Adrenal gland (tissue), 12 donors: ENCODE measurements around the gene SLC20A1. TPM values are rescaled to one million over a fixed set of nuclear protein-coding genes. Genes with fewer than 3 reads are reported as not detected.

Source experiments
- DNase-seq, 7 donors: peaks; one replicate each; pipeline ENCODE4 v3.0.0-alpha.2; 2019 to 2020
- H3K27ac ChIP-seq, 5 donors: fragments of 200-600 bp; sonication (generic) in 4 of 5; 1 replicate in 3 of 5; 2 replicates in 2 of 5; pipeline versions ENCODE4 v1.5.1 to v1.8.0; 2016 to 2020; ENCODE audit warnings: mild to moderate bottlenecking in 1 of 5
- H3K27me3 ChIP-seq: fragments of 200-600 bp; 2 replicates; pipeline ENCODE4 v1.8.0; 2021
- H3K36me3 ChIP-seq, 2 donors: fragments of 200-600 bp; replicated peaks in 1 of 2; 1 replicate in 1 of 2; 2 replicates in 1 of 2; pipeline versions ENCODE4 v1.5.1 to v1.8.0; 2018 to 2022
- H3K4me1 ChIP-seq, 2 donors: fragments of 200-600 bp; replicated peaks in 1 of 2; 1 replicate in 1 of 2; 2 replicates in 1 of 2; pipeline versions ENCODE4 v1.5.1 to v1.8.0; 2018 to 2021
- H3K4me3 ChIP-seq, 4 donors: fragments of 200-600 bp; sonication (generic) in 3 of 4; one replicate each; pipeline ENCODE4 v1.5.1; 2016 to 2018
- H3K9me3 ChIP-seq, 3 donors: fragments of 200-600 bp; sonication (generic) in 1 of 3; replicated peaks in 1 of 3; 1 replicate in 2 of 3; 2 replicates in 1 of 3; pipeline versions ENCODE4 v1.5.1 to v1.8.0; 2016 to 2021
- POLR2A ChIP-seq, 2 donors: fragments of 450-650 bp; IDR thresholded peaks; one replicate each; pipeline ENCODE4 v1.6.1; 2017; ENCODE audit warnings: antibody characterized with exemption in 2 of 2, mild to moderate bottlenecking in 2 of 2, moderate library complexity in 1 of 2
- WGBS, 4 donors: extraction: QIAGEN DNeasy Blood & Tissue Kit in 2 of 4; methylation state at CpG; one replicate each; pipeline versions ENCODE4 v1.1.5 to v1.1.7; 2013 to 2017; 5-methylcytosine and 5-hydroxymethylcytosine counted together
- intact Hi-C, 2 donors: fragments of 100-400 bp; cut with DNase I; formaldehyde crosslinking; loops; one replicate each; pipeline versions ENCODE4 v1.14.1 to v1.15.0; 2022 to 2023
- polyA plus RNA-seq, 3 donors: library from polyadenylated mRNA; stranded (reverse); fragments of 200-250 nt in 2 of 3; fragments of 350-450 nt in 1 of 3; fragmentation: Illumina TruSeq in 1 of 3; extraction: RNeasy Lipid Tissue Mini Kit (QIAGEN cat#74804) in 1 of 3; gene quantifications; one replicate each; pipeline ENCODE4 v1.2.3, GENCODE V29; 2013 to 2014
- total RNA-seq, 9 donors: library from RNA; depleted of rRNA in 4 of 9; stranded (reverse); fragments of >200 nt in 4 of 9; fragments of 120-200 nt in 1 of 9; fragmentation: NEBNext Ultra II Directional in 1 of 9; extraction: Animal tissue kit (Norgen Biotek cat#: 25700) in 1 of 9; gene quantifications; one replicate each; pipeline versions ENCODE4 v1.1.0 to v1.2.4, GENCODE V29; 2013 to 2023
- TF ChIP-seq, protein P1 (sequence below), 6 experiments: fragments of 450-650 bp in 4 of 6; fragments of 200-600 bp in 2 of 6; sonication (generic) in 1 of 6; IDR thresholded peaks; 1 replicate in 5 of 6; 2 replicates in 1 of 6; pipeline versions ENCODE4 v1.5.1 to v1.8.0; 2016 to 2021; ENCODE audit warnings: antibody characterized with exemption in 6 of 6, mild to moderate bottlenecking in 2 of 6, moderate library complexity in 1 of 6
- donor health status: healthy with polysubstance abuse.
- donor health status: Bipolar disorder and iron deficiency.
- donor health status: DM: yes; HTN: yes; CAD: no.
- donor health status: DM: no; HTN: no; CAD: no.
- donor health status: DM: no; HTN: no; CAD: no.
- donor health status: DM: yes; HTN: yes; CAD: no.

SLC20A1 gene
- total and polyA plus RNA-seq, 12 donors = 6.9 to 28.1 (median 21.5) TPM

DNA sequence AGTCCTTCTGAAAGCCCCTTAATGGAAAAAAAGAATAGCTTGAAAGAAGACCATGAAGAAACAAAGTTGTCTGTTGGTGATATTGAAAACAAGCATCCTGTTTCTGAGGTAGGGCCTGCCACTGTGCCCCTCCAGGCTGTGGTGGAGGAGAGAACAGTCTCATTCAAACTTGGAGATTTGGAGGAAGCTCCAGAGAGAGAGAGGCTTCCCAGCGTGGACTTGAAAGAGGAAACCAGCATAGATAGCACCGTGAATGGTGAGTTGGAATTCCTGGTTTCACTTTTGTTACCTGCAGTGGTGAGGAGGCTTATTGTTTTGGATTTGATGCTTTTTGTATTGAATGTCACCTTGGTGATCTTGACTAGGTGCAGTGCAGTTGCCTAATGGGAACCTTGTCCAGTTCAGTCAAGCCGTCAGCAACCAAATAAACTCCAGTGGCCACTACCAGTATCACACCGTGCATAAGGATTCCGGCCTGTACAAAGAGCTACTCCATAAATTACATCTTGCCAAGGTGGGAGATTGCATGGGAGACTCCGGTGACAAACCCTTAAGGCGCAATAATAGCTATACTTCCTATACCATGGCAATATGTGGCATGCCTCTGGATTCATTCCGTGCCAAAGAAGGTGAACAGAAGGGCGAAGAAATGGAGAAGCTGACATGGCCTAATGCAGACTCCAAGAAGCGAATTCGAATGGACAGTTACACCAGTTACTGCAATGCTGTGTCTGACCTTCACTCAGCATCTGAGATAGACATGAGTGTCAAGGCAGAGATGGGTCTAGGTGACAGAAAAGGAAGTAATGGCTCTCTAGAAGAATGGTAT, 13.3 kb downstream of the SLC20A1 start:
- TF ChIP-seq, protein P1, sequence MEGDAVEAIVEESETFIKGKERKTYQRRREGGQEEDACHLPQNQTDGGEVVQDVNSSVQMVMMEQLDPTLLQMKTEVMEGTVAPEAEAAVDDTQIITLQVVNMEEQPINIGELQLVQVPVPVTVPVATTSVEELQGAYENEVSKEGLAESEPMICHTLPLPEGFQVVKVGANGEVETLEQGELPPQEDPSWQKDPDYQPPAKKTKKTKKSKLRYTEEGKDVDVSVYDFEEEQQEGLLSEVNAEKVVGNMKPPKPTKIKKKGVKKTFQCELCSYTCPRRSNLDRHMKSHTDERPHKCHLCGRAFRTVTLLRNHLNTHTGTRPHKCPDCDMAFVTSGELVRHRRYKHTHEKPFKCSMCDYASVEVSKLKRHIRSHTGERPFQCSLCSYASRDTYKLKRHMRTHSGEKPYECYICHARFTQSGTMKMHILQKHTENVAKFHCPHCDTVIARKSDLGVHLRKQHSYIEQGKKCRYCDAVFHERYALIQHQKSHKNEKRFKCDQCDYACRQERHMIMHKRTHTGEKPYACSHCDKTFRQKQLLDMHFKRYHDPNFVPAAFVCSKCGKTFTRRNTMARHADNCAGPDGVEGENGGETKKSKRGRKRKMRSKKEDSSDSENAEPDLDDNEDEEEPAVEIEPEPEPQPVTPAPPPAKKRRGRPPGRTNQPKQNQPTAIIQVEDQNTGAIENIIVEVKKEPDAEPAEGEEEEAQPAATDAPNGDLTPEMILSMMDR (IDR thresholded peaks at IDR 0.05) = no peak
- no peak for TF ChIP-seq POLR2A (IDR thresholded peaks at IDR 0.05)
- H3K9me3 ChIP-seq = no peaks in the 10 kb centered on the region
- no peak overlapping the region for H3K27ac ChIP-seq
- intact Hi-C loops = no loop called here
- peaks cover 0 to 76% of the 10 kb centered on the region in 2 donors for H3K36me3 ChIP-seq
- DNase-seq = no peak
- no peak overlapping the region for H3K4me3 ChIP-seq
- no peaks in the 10 kb centered on the region for H3K27me3 ChIP-seq
- H3K4me1 ChIP-seq = no peaks in the 10 kb centered on the region
- WGBS, 4 donors = 89 to 92% (median 90%) methylated on average over 11 of the region's 11 CpGs

- Histone ChIP-seq H3K4me3 (no peak overlapping the region), H3K36me3 (peaks cover 0 to 74% of the 10 kb centered on the region in 2 donors), H3K9me3 (no peaks in the 10 kb centered on the region), H3K27me3 (no peaks in the 10 kb centered on the region), H3K27ac (no peak overlapping the region), H3K4me1 (no peaks in the 10 kb centered on the region)
- TF ChIP-seq, protein P1 (IDR thresholded peaks at IDR 0.05) = no peak
- TF ChIP-seq POLR2A (IDR thresholded peaks at IDR 0.05) = no peak
- intact Hi-C loops = no loop called here
- no peak for DNase-seq
These were observed 14.4 kb downstream of the SLC20A1 start for GRCh38 chr2:112660138-112660537.

- Histone ChIP-seq H3K9me3 (no peaks in the 10 kb centered on the region), H3K27ac (no peak overlapping the region), H3K27me3 (no peaks in the 10 kb centered on the region), H3K36me3 (peaks cover 0 to 62% of the 10 kb centered on the region in 2 donors), H3K4me3 (no peak overlapping the region), H3K4me1 (no peaks in the 10 kb centered on the region)
- intact Hi-C loops = no loop called here
- TF ChIP-seq, protein P1 (IDR thresholded peaks at IDR 0.05) = no peak
- TF ChIP-seq POLR2A (IDR thresholded peaks at IDR 0.05) = no peak
- DNase-seq = no peak
- 91 to 94% (median 93%) methylated on average over 8 of the region's 8 CpGs for WGBS, 4 donors
These were observed 16.0 kb downstream of the SLC20A1 start for GRCh38 chr2:112661656-112662305.

DNA sequence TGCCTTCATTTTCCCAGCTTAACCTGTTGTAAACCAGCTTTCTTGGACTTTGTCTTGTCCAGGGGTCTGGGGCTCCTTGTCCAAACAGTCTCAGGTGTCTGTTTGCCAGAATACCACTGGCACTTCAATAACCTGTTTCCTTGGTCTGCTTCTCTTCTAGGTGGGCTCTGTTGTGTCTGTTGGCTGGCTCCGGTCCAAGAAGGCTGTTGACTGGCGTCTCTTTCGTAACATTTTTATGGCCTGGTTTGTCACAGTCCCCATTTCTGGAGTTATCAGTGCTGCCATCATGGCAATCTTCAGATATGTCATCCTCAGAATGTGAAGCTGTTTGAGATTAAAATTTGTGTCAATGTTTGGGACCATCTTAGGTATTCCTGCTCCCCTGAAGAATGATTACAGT, 17.0 kb downstream of the SLC20A1 start:
- no peak overlapping the region for H3K4me3 ChIP-seq
- H3K4me1 ChIP-seq = no peaks in the 10 kb centered on the region
- H3K36me3 ChIP-seq = peaks cover 0 to 54% of the 10 kb centered on the region in 2 donors
- no peak for DNase-seq
- intact Hi-C loops = no loop called here
- no peaks in the 10 kb centered on the region for H3K27me3 ChIP-seq
- 82 to 98% (median 95%) methylated on average over 3 of the region's 3 CpGs for WGBS, 4 donors
- no peak overlapping the region for H3K27ac ChIP-seq
- no peak for TF ChIP-seq POLR2A (IDR thresholded peaks at IDR 0.05)
- TF ChIP-seq, protein P1 (IDR thresholded peaks at IDR 0.05) = no peak
- H3K9me3 ChIP-seq = no peaks in the 10 kb centered on the region
